ENCODE data around the gene AKNA. TPM values are rescaled to one million over a fixed set of nuclear protein-coding genes. Genes with fewer than 3 reads are reported as not detected.
A peak's percentile ranks its signal among the peaks of the same experiment; 100 is the strongest.

AKNA gene
- polyA plus RNA-seq, 2 of the 4 experiments (the other 2 are of a cell fraction), result 2.7 to 4.6 TPM

- ATAC-seq (peak; percentile 87 to 98), DNase-seq (ENCODE audit: low read depth in 1 of 2, low spot score in 1 of 2) (peak; percentile 78 to 90), FAIRE-seq (no peak)
- no peak for TF ChIP-seq JUNB (IDR thresholded peaks at IDR 0.05)
- TF ChIP-seq MAZ (IDR thresholded peaks at IDR 0.05; ENCODE audit: borderline replicate concordance, low read depth, low read length), result no peak
- TF ChIP-seq CTCF (IDR thresholded peaks at IDR 0.05), result peak; percentile 84
- TF ChIP-seq MYC (IDR thresholded peaks at IDR 0.05; ENCODE audit: borderline replicate concordance, low read length), result no peak
- TF ChIP-seq RAD21 (conservative IDR thresholded peaks at IDR 0.05 in 1 of 2, IDR thresholded peaks at IDR 0.05 in 1 of 2), result peak; percentile 93 to 95
- no peak for TF ChIP-seq TFCP2L1 (CRISPR knock-in tag; IDR thresholded peaks at IDR 0.05)
- TF ChIP-seq CBX2 (IDR thresholded peaks at IDR 0.05; ENCODE audit: borderline replicate concordance, low read depth), result no peak
- TF ChIP-seq JUN (IDR thresholded peaks at IDR 0.05), result no peak
- no peak for TF ChIP-seq FOSB (CRISPR knock-in tag; IDR thresholded peaks at IDR 0.05)
- no peak for TF ChIP-seq ZSCAN20 (CRISPR knock-in tag; IDR thresholded peaks at IDR 0.05)
- no peak for TF ChIP-seq PBX3 (IDR thresholded peaks at IDR 0.05)
- TF ChIP-seq KDM5A (IDR thresholded peaks at IDR 0.05), result no peak
- TF ChIP-seq SMC3 (IDR thresholded peaks at IDR 0.05), result peak; percentile 81
- 0 out of 2 replicates have a peak, but pooled peaks have one; percentile 9 for TF ChIP-seq MAX (IDR thresholded peaks at IDR 0.05)
- no peak for TF ChIP-seq HMGXB4 (CRISPR knock-in tag; IDR thresholded peaks at IDR 0.05; ENCODE audit: borderline replicate concordance)
- no peak for TF ChIP-seq NFE2L2 (conservative IDR thresholded peaks at IDR 0.05; ENCODE audit: low read length)
- TF ChIP-seq SREBF2 (IDR thresholded peaks at IDR 0.05), result no peak
- TF ChIP-seq ZFP36 (IDR thresholded peaks at IDR 0.05; ENCODE audit: borderline replicate concordance, partially characterized antibody), result no peak
- TF ChIP-seq BHLHE40 (IDR thresholded peaks at IDR 0.05; ENCODE audit: low read depth, low read length), result no peak
- TF ChIP-seq HES2 (IDR thresholded peaks at IDR 0.05), result no peak
- no peak for TF ChIP-seq HEYL (CRISPR knock-in tag; IDR thresholded peaks at IDR 0.05)
- TF ChIP-seq RCOR1 (IDR thresholded peaks at IDR 0.05; ENCODE audit: low read depth, low read length), result no peak
- no peak for TF ChIP-seq FOSL2 (IDR thresholded peaks at IDR 0.05)
- no peak for TF ChIP-seq FOSL2 (CRISPR knock-in tag; IDR thresholded peaks at IDR 0.05)
- no peak for TF ChIP-seq HOXB5 (CRISPR knock-in tag; IDR thresholded peaks at IDR 0.05)
- no peak for TF ChIP-seq HDAC2 (IDR thresholded peaks at IDR 0.05)
- no peak for TF ChIP-seq RNF2 (IDR thresholded peaks at IDR 0.05; ENCODE audit: borderline replicate concordance, low read depth)
- no peak for TF ChIP-seq CHD4 (IDR thresholded peaks at IDR 0.05; ENCODE audit: borderline replicate concordance)
- ChIA-PET POLR2A (interaction anchor here (0.7 to 1.3 kb wide), 2 partner anchors 182 to 248 kb away, joined by 5 to 7 read pairs; partner anchors contain the start of gene ATP6V1G1), CTCF (interaction anchor here (0.5 to 11.9 kb wide), 99 partner anchors 10 to 1187 kb away, joined by 3 to 160 read pairs (median 5); partner anchors contain the start of genes AKNA, TEX48 and TEX53)
- H3K4me2 ChIP-seq, result no peak overlapping the region
- H3K9me3 ChIP-seq, result no peaks in the 10 kb centered on the region
- H3K4me1 ChIP-seq, result no peaks in the 10 kb centered on the region
- no peak overlapping the region for H3K4me3 ChIP-seq
- 43% methylated on average over 11 of the region's 15 CpGs for WGBS (ENCODE audit: missing lambda C conversion rate)
- H3K27ac ChIP-seq, result no peak overlapping the region
These were observed 17.7 kb upstream of the AKNA start for GRCh38 chr9:114405294-114406034.
